Fibroblast of villous mesenchyme (primary cell): ENCODE data around the gene FRMD4B. TPM values are rescaled to one million over a fixed set of nuclear protein-coding genes. Genes with fewer than 3 reads are reported as not detected.

ENCODE experiments used
- DNase-seq: peaks from one replicate; pipeline ENCODE4 v3.0.0-alpha.2; 2010; ENCODE audit warnings: low read depth
- H3K4me3 ChIP-seq: 2 replicates; pipeline ENCODE4 v1.5.1; 2011; ENCODE audit warnings: low read depth, mild to moderate bottlenecking, low read length
- CTCF ChIP-seq: IDR thresholded peaks from 2 replicates; pipeline ENCODE4 v1.5.1; 2012; ENCODE audit warnings: low read depth, mild to moderate bottlenecking, low read length; ENCODE audit not compliant: insufficient read depth
- total RNA-seq: library from RNA; depleted of rRNA; stranded (reverse); fragments of >200 nt; gene quantifications from 2 replicates; pipeline ENCODE4 v1.2.3, GENCODE V29; 2012

Gene FRMD4B
- total RNA-seq, 1 donor, result under 0.01 TPM

- no peak for TF ChIP-seq CTCF
- H3K4me3 ChIP-seq, result no peak overlapping the region
- no peak for DNase-seq
Observed at GRCh38 chr3:69370156-69370883, 15.6 kb downstream of the FRMD4B start.

- no peak for TF ChIP-seq CTCF
- DNase-seq, result peak; percentile 68
- no peak overlapping the region for H3K4me3 ChIP-seq
Observed at GRCh38 chr3:69368129-69368741, 17.7 kb downstream of the FRMD4B start.

GRCh38 chr3:69367586-69367985 is 18.3 kb downstream of the FRMD4B start:
- no peak overlapping the region for H3K4me3 ChIP-seq
- no peak for DNase-seq
- TF ChIP-seq CTCF, result no peak

GRCh38 chr3:69364354-69364753 is 21.5 kb downstream of the FRMD4B start:
- DNase-seq, result peak; percentile 64
- no peak overlapping the region for H3K4me3 ChIP-seq
- no peak for TF ChIP-seq CTCF

GRCh38 chr3:69360690-69361089 is 25.2 kb downstream of the FRMD4B start:
- no peak for DNase-seq
- TF ChIP-seq CTCF, result no peak
- H3K4me3 ChIP-seq, result no peak overlapping the region

- H3K4me3 ChIP-seq, result no peak overlapping the region
- no peak for TF ChIP-seq CTCF
- no peak for DNase-seq
Observed at GRCh38 chr3:69359916-69360315, 26.0 kb downstream of the FRMD4B start.
